ENCODE data around the gene CRYBG2.
"Not testable (repeated sequence)": the region's sequence is repeated elsewhere in the genome, so short reads cannot be mapped to it uniquely, and the experiment has no call there.

Gene CRYBG2

DNA sequence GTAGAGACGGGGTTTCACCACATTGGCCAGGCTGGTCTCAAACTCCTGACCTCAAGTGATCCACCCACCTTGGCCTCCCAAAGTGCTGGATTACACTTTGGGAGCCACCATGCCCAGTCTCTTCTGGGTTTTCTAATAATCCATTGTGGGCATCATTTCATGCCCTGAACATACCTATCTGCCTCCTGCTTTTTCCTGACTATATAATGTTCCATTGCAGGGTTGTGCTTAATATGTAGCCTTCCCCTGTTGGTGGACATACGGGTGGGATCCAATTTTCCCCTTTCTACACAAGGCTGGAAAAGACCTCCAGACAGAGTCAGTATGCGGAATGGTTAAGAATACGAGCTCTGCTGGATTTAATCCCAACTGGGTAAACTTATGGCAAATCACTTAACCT, 22.1 kb upstream of the CRYBG2 start:
- DNase-seq (ENCODE audit: low read depth) = no peak
- TF ChIP-seq, protein P1, sequence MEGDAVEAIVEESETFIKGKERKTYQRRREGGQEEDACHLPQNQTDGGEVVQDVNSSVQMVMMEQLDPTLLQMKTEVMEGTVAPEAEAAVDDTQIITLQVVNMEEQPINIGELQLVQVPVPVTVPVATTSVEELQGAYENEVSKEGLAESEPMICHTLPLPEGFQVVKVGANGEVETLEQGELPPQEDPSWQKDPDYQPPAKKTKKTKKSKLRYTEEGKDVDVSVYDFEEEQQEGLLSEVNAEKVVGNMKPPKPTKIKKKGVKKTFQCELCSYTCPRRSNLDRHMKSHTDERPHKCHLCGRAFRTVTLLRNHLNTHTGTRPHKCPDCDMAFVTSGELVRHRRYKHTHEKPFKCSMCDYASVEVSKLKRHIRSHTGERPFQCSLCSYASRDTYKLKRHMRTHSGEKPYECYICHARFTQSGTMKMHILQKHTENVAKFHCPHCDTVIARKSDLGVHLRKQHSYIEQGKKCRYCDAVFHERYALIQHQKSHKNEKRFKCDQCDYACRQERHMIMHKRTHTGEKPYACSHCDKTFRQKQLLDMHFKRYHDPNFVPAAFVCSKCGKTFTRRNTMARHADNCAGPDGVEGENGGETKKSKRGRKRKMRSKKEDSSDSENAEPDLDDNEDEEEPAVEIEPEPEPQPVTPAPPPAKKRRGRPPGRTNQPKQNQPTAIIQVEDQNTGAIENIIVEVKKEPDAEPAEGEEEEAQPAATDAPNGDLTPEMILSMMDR (IDR thresholded peaks at IDR 0.05; ENCODE audit: low read length, missing control alignments) = no peak
- no peak overlapping the region for H3K4me3 ChIP-seq (replicated peaks; ENCODE audit: low read depth, low read length)

DNA sequence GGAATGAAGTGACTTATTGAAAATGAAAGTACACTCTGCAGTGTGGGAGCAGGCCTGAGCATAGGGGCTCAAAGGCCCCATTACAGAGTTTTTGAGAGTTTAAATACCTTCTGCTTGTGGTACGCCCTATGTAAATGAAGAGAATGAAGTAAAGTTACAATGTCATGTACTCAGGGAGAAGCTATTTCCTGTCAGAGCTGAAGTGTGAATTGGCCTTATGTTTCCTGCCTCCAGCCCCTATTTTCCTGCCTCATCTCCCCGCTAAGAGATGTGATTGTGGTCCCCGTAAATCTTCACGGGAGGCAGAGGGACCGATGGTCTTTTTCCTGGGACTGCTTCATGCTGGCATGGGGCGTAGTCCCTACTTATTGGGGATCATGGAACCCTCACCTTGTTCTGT, 21.2 kb upstream of the CRYBG2 start:
- no peak overlapping the region for H3K4me3 ChIP-seq (replicated peaks; ENCODE audit: low read depth, low read length)
- no peak for DNase-seq (ENCODE audit: low read depth)
- TF ChIP-seq, protein P1 (IDR thresholded peaks at IDR 0.05; ENCODE audit: low read length, missing control alignments) = no peak

DNA sequence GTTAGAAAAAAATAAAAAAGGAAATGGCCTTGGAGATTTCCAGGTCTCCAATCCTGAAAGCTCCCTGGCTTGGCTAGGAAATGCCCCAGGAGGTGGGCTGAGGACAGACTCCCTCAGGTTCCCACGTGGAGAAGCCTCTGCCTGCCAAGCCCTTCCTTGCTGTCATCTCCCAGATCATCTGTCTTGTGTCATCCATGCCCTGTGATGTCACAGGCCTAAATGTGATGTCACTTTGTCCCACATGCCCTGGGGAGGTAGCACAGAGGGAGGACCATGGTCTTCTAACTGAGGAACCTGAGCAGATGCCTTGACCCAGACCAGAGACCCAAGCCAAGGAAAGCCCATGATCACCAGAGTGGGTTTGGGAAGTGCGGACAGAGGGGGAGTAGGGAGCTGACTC, 20.4 kb upstream of the CRYBG2 start:
- DNase-seq (ENCODE audit: low read depth); H3K4me3 ChIP-seq (replicated peaks; ENCODE audit: low read depth, low read length): not testable (repeated sequence)

DNA sequence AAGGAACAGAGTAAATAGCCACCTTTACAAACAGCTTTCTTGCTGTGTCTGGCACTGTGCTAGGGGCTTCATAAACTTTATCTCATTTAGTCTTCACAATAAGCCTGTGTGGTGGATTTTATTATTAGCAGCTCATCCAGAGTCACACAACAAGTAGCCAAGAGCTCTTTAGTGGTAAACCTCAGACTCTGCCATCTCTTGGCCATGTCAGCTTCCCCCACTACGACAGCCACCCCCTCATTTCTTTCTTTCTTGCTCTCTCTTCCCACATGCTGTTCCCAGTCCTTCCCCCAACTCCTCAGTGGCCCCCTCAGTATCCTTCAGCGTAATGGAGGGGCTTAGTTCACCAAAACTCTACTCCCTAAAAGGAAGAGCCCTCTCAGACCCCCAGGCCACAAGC, 19.9 kb upstream of the CRYBG2 start:
- DNase-seq (ENCODE audit: low read depth) = no peak
- TF ChIP-seq, protein P1 (IDR thresholded peaks at IDR 0.05; ENCODE audit: low read length, missing control alignments) = no peak
- no peak overlapping the region for H3K4me3 ChIP-seq (replicated peaks; ENCODE audit: low read depth, low read length)

DNA sequence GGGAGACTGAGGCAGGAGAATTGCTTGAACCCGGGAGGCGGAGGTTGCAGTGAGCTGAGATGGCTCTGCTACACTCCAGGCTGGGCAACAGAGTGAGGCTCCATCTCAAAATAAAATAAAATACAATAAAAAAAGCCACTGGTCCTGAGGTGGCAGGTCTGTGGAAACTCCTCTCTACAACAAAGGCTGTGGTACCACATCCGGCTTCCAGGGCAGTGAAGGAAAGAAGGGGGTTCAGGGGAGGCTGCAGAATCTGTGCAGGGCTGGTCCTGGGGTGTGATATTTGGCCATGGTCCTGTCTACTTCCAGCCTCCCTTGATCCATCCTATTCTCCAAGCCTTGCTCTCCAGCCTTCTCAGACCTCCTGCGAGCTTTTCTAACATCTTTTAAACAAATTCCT, 19.4 kb upstream of the CRYBG2 start:
- H3K4me3 ChIP-seq (replicated peaks; ENCODE audit: low read depth, low read length) = no peak overlapping the region
- no peak for DNase-seq (ENCODE audit: low read depth)
- TF ChIP-seq, protein P1 (IDR thresholded peaks at IDR 0.05; ENCODE audit: low read length, missing control alignments) = no peak

DNA sequence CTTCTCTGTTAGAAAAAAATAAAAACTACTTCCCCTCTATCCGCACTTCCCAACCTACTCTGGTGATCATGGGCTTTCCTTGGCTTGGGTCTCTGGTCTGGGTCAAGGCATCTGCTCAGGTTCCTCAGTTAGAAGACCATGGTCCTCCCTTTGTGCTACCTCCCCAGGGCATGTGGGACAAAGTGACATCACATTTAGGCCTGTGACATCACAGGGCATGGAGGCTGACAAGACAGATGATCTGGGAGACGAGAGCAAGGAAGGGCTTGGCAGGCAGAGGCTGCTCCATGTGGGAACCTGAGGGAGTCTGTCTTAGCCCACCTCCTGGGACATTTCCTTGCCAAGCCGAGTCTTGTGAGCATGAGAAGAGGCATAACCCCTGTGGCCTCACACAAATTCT, 18.7 kb upstream of the CRYBG2 start, which contains the start of gene ZNF683:
Gene ZNF683, minus strand, starts transcription at position 140 of the 400 bp plus-strand sequence. CDS start 4,179 bp downstream, outside the sequence.
- not testable (repeated sequence) for H3K4me3 ChIP-seq (replicated peaks; ENCODE audit: low read depth, low read length)

DNA sequence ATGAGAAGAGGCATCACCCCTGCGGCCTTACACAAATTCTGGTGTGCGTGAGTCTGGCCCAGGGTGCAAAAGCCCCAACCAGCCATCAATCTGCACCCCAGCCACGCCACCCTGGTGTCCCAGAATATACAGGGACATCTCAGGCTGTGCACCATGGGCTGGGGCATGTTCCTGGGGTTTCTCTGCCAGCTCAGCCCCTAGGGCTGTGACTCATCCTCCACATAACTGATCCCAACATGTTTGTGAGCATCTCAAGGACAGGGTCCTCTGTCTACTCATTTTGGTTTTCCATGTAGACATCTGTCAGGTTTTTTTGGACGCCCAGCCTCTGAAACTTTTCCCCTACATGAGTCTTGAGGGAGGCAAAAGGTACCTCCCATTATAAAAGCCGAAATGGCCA, 18.1 kb upstream of the CRYBG2 start:
- TF ChIP-seq, protein P1 (IDR thresholded peaks at IDR 0.05; ENCODE audit: low read length, missing control alignments) = no peak
- H3K4me3 ChIP-seq (replicated peaks; ENCODE audit: low read depth, low read length) = no peak overlapping the region
- DNase-seq (ENCODE audit: low read depth) = no peak

More for the DNA sequence above, 18.7 kb upstream of the CRYBG2 start, which contains the start of gene ZNF683:
- not testable (repeated sequence) for DNase-seq (ENCODE audit: low read depth)

DNA sequence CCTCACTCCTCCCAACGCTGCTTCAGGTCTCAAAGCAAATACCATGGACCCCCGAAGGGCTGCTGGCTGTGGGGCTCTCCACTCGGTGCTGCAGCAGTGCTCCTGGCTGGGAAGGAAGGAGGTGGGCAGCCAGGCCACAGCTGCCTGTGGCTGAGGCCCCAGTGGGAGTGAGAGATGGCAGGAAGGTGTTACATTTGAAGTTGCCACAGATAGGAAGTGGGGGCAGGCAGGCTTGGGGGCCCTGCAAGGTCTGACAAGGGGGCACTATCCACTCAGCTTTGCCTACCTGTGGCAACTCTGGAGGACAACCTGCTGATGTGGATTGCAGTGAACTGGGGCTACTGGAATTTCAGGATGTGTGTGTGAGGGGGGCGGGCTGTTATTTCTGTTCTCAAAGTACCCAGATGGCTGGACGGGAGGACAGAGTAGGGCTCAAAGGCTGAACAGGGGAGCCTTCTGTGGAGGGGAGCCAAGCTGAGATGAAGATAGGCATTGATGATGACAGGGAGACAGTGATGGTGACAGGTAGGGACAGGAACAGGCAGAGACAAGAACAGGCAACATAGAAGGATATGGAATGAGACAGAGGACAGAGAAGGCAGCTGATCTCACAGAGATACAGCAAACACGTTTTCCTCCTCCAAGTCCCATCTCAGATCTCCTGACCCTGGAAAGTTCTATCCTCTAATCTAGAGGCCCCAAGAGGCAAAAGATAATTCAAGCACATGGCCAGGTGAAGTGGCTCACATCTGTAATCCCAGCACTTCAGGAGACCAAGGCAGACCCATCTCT, 16.9 kb upstream of the CRYBG2 start:
- no peak for DNase-seq (ENCODE audit: low read depth)
- H3K4me3 ChIP-seq (replicated peaks; ENCODE audit: low read depth, low read length) = no peak overlapping the region
- TF ChIP-seq, protein P1 (IDR thresholded peaks at IDR 0.05; ENCODE audit: low read length, missing control alignments) = no peak

Data from fibroblast of pulmonary artery (primary cell).